Epithelial cell of proximal tubule (primary cell): ENCODE data around the gene GMNN. TPM values are rescaled to one million over a fixed set of nuclear protein-coding genes. Genes with fewer than 3 reads are reported as not detected.

Source experiments
- DNase-seq: peaks from one replicate; pipeline ENCODE4 v3.0.0-alpha.2; 2011; ENCODE audit warnings: low read depth
- H3K4me3 ChIP-seq: 2 replicates; pipeline ENCODE4 v1.5.1; 2011; ENCODE audit warnings: low read depth, mild to moderate bottlenecking, low read length
- total RNA-seq: library from RNA; depleted of rRNA; stranded (reverse); fragments of >200 nt; gene quantifications from 2 replicates; pipeline ENCODE4 v1.2.3, GENCODE V29; 2015
- TF ChIP-seq, protein P1 (sequence below): conservative IDR thresholded peaks from 2 replicates; pipeline ENCODE4 v1.5.1; 2012; ENCODE audit warnings: low read depth, mild to moderate bottlenecking, low read length

GMNN gene
- total RNA-seq, 1 donor from 2014 or later = 65.3 TPM

DNA sequence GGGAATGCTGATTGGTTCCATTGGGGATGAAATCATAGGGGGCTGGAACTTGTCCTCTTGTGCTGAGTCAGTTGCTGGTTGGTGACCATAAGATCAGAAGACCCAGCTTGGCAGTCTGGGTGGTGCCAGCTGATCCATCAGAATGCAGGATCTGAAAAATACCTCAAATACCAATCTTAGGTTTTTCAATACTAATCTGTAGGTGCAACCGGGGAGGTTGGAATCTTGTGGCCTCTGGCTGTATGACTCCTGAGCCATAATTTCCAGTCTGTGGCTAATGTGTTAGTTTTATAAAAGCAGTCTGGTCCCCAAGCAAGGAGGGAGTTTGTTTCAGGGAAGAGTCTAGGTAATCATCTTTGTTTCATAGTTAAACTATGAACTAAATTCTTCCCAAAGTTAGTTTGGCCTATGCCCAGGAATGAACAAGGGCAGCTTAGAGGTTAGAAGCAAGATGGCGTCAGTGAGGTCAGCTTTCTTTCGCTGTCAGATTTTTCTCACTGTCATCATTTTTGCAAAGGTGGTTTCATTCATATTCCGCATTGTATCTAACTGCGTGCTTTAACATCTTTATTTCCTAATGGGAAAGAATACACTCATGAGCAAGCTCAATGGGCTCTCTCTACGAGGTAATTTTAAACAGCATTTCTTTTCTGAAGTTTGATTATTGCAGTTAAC is 22.0 kb downstream of the GMNN start:
- DNase-seq = no peak
- no peak overlapping the region for H3K4me3 ChIP-seq
- TF ChIP-seq, protein P1, sequence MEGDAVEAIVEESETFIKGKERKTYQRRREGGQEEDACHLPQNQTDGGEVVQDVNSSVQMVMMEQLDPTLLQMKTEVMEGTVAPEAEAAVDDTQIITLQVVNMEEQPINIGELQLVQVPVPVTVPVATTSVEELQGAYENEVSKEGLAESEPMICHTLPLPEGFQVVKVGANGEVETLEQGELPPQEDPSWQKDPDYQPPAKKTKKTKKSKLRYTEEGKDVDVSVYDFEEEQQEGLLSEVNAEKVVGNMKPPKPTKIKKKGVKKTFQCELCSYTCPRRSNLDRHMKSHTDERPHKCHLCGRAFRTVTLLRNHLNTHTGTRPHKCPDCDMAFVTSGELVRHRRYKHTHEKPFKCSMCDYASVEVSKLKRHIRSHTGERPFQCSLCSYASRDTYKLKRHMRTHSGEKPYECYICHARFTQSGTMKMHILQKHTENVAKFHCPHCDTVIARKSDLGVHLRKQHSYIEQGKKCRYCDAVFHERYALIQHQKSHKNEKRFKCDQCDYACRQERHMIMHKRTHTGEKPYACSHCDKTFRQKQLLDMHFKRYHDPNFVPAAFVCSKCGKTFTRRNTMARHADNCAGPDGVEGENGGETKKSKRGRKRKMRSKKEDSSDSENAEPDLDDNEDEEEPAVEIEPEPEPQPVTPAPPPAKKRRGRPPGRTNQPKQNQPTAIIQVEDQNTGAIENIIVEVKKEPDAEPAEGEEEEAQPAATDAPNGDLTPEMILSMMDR = no peak

DNA sequence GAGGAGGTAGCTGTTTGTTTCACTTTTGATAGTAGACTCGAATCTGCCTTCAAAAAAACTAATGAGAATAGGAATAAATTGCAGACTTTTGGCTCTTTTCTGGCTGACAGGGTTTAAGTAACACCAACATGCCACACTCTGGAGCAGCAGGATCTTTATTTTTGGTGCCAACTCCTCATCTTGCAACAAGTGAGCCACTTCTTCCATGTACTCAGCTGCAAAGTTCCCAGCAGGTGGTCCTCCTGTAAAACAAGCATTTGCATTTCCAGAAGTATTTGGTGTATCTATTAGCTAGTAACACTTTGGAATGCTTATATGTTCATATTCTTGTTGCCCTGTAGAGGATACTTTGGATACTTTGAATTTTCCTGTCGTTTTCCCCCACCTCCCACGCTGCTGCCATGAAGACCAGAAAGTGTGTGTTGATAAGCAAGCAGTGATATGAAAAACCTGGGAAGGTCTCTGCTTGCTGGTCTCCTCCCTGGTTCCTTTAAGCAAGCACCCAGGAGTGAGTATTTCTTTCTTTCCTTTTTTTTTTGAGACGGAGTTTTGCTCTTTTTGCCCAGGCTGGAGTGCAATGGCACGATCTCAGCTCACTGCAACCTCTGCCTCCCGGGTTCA is 23.0 kb downstream of the GMNN start:
- H3K4me3 ChIP-seq = no peak overlapping the region
- no peak for DNase-seq
- TF ChIP-seq, protein P1 = no peak

DNA sequence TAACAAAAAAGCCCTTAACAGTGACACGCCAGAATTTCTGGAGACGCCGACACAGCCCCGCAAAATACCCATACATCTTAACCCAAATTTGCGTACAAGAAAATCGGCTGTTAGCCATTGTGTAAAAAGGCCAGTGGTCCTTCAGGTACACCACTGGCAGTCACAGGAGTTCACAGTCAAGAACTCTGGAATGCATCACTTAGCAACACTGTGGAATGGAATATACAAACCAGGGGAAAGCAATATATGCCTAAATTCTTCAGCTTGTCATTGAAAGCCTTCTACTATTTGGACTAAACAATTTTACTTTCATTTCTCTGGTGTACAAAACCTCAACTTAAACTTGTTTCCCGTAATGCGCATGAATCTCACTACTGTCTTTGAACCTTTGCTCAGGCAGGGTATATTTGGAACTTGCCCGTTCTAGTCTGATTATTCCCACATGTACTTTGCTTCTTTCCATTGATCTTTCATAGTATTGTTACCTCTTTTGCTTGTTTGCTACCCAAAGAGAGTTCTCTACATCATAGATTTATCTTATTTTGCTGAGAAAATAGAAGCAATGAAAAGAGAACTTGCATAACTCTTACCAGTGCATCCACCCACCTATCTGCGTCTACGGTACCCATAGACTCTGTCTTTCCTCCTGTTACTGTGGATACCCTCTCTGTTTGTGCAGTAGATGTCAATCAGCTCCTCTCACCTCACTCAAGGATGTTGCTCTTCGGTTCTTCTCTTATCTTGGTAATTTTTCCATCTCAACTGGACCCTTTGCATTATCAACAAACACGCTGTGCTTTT is 24.2 kb downstream of the GMNN start, which contains the start of gene ARMH2:
Gene ARMH2, minus strand, starts transcription at position 178 of the 801 bp plus-strand sequence. Its CDS starts 60 bp downstream, at position 118.
- TF ChIP-seq, protein P1 = no peak
- no peak for DNase-seq

DNA sequence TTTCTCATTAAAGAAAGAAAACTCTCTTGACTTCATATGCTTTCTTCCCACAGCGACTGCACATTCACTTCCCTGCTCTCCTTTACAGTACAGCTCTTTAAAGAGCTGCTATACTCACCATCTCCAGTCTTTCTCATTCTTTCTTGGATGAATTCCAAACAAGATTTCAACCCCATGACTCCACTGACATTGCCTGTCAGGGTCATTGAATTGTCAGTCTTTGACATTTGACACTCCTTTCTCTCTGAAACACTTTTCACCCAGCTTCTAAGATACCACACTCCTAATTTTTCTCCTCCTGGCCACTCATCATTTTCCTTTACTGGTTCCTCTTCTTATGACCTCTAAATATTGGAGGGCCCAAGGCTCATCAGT is 24.8 kb downstream of the GMNN start:
- H3K4me3 ChIP-seq = no peak overlapping the region
- TF ChIP-seq, protein P1 = no peak
- no peak for DNase-seq

More for the DNA sequence above, 24.2 kb downstream of the GMNN start, which contains the start of gene ARMH2:
- no peak within 1 kb of the TSS for H3K4me3 ChIP-seq

DNA sequence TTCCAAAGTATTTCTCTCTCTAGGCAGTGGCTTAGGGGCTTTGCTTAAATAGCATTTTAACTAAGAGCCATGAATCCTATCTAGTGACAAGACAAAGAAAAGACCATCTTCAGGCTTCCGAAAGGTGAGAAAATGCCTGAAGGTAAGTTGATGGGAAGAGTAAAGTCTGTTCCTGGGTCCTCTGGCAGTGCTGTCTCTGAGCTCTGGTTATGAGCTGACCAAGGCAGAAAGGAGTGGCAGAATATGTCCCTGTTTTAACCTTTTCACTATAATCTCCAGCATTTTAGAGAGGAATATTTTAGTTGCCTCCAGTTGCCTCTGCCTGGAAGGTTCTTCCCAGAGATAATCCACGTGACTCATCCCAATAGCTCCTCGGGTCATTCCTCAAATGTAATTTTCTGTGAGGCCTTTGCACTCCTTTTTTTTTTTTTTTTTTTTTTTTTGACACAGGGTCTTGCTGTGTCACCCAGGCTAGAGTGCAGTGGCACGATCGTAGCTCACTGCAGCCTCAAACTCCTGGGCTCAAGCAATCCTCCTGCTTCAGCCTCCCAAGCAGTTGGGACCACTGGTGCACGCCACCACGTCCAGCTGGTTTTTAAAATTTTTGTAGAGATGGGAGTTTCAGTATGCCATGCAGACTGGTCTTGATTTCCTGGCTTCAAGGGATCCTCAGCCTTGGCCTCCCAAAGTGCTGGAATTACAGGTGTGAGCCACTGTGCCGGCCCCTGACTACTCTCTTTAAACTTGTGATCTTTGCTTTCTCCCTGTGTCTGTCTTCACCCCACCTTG is 27.7 kb downstream of the GMNN start:
- DNase-seq = no peak
- H3K4me3 ChIP-seq = no peak overlapping the region
- TF ChIP-seq, protein P1 = no peak

DNA sequence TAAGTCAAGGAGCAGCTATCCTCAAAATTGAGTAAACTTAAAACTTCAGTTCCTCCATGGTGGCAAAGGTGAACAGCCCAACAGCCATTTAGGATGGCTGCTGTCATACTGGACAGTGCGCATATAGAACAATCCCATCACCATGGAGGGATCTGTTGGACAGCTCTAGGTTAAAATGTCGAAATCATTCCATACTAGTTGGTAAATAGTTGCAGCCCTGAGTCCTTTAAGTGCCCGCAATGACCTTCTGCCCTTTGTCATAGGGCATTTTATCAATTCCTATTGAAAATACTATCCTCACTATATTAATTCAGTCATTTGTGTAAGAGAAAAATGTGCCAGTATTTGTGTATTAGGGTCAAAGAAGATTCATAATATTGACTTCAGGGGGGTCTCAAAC is 32.8 kb downstream of the GMNN start:
- no peak overlapping the region for H3K4me3 ChIP-seq
- DNase-seq = no peak
- TF ChIP-seq, protein P1 = no peak
